NK-92 (cell line): ENCODE data around the gene GOLGA1.

Experiments used
- DNase-seq: peaks from one replicate; lab custom pipeline; 2025; ENCODE audit not compliant: unreplicated experiment; lab: John Stamatoyannopoulos, UW

The GOLGA1 gene

GRCh38 chr9:124885551-124885950, 55.3 kb downstream of the GOLGA1 start:
- no peak for DNase-seq

GRCh38 chr9:124884376-124884775, 56.5 kb downstream of the GOLGA1 start:
- DNase-seq, result no peak

- DNase-seq, result no peak
These were observed 58.7 kb downstream of the GOLGA1 start for GRCh38 chr9:124882231-124882630.

- no peak for DNase-seq
These were observed 59.6 kb downstream of the GOLGA1 start for GRCh38 chr9:124881138-124881743.

GRCh38 chr9:124880501-124880900, 60.4 kb downstream of the GOLGA1 start:
- DNase-seq, result no peak

- DNase-seq, result no peak
These were observed 61.7 kb downstream of the GOLGA1 start for GRCh38 chr9:124879226-124879625.

GRCh38 chr9:124878518-124878917, 62.4 kb downstream of the GOLGA1 start:
- DNase-seq, result no peak

GRCh38 chr9:124878021-124878420, 62.9 kb downstream of the GOLGA1 start:
- no peak for DNase-seq

- no peak for DNase-seq
These were observed 63.7 kb downstream of the GOLGA1 start for GRCh38 chr9:124877021-124877782.

GRCh38 chr9:124875501-124875900, 65.4 kb downstream of the GOLGA1 start:
- no peak for DNase-seq

- DNase-seq, result no peak
These were observed 67.2 kb downstream of the GOLGA1 start for GRCh38 chr9:124873664-124874063.

GRCh38 chr9:124871156-124871561, 69.7 kb downstream of the GOLGA1 start:
- DNase-seq, result no peak

GRCh38 chr9:124870723-124871122, 70.2 kb downstream of the GOLGA1 start:
- no peak for DNase-seq

- peak; percentile 44 for DNase-seq
These were observed 70.8 kb downstream of the GOLGA1 start for GRCh38 chr9:124869986-124870560.

GRCh38 chr9:124869466-124869985, 71.4 kb downstream of the GOLGA1 start:
- no peak for DNase-seq

GRCh38 chr9:124868511-124869465, 72.1 kb downstream of the GOLGA1 start:
- DNase-seq, result no peak

- DNase-seq, result no peak
These were observed 77.5 kb downstream of the GOLGA1 start for GRCh38 chr9:124863371-124863871.

- peak; percentile 37 for DNase-seq
These were observed 79.3 kb downstream of the GOLGA1 start, which contains the start of the genes ARPC5L and RPL35 for GRCh38 chr9:124861342-124862229. Gene ARPC5L (plus strand): TSS chr9:124862130. CDS start chr9:124869291, 7,161 bp downstream. Gene RPL35 (minus strand): TSS chr9:124861957. CDS start chr9:124861912, 45 bp downstream.

GRCh38 chr9:124860582-124861341, 80.1 kb downstream of the GOLGA1 start:
- no peak for DNase-seq
